Liver (tissue), 9 donors: Measurements from ENCODE around the gene CHAD. TPM values are rescaled to one million over a fixed set of nuclear protein-coding genes. Genes with fewer than 3 reads are reported as not detected.

Experiments used
- DNase-seq: peaks from one replicate; pipeline ENCODE4 v3.0.0-alpha.2; 2017; ENCODE audit warnings: low spot score
- H3K27ac ChIP-seq, 2 donors: one replicate each; pipeline ENCODE4 v1.7.0; 2013; ENCODE audit warnings: inconsistent platforms in 2 of 2, low read length in 2 of 2, control low read depth in 1 of 2, low read depth in 1 of 2, mild to moderate bottlenecking in 1 of 2
- H3K27me3 ChIP-seq, 4 donors: one replicate each; pipeline versions ENCODE4 v1.6.1 to v1.7.0; 2013; ENCODE audit warnings: low read length in 3 of 4, inconsistent platforms in 1 of 4, mild to moderate bottlenecking in 1 of 4, moderate library complexity in 1 of 4; ENCODE audit not compliant: control insufficient read depth in 4 of 4, insufficient read depth in 4 of 4
- H3K36me3 ChIP-seq, 4 donors: one replicate each; pipeline versions ENCODE4 v1.6.1 to v1.7.0; 2013; ENCODE audit warnings: low read length in 3 of 4, mild to moderate bottlenecking in 3 of 4, low read depth in 1 of 4, moderate library complexity in 1 of 4; ENCODE audit not compliant: control insufficient read depth in 4 of 4, insufficient read depth in 3 of 4
- H3K4me1 ChIP-seq, 4 donors: one replicate each; pipeline versions ENCODE4 v1.6.1 to v1.7.0; 2013; ENCODE audit warnings: low read length in 3 of 4, mild to moderate bottlenecking in 3 of 4, moderate library complexity in 1 of 4; ENCODE audit not compliant: control insufficient read depth in 4 of 4, insufficient read depth in 4 of 4
- H3K4me3 ChIP-seq, 3 donors: one replicate each; pipeline versions ENCODE4 v1.6.1 to v1.7.0; 2013; ENCODE audit warnings: low read length in 3 of 3, control low read depth in 1 of 3, low read depth in 1 of 3, mild to moderate bottlenecking in 1 of 3
- H3K9ac ChIP-seq, 2 donors: one replicate each; pipeline ENCODE4 v1.7.0; 2013; ENCODE audit warnings: low read length in 2 of 2, mild to moderate bottlenecking in 2 of 2, moderate library complexity in 2 of 2, control low read depth in 1 of 2, low read depth in 1 of 2
- H3K9me3 ChIP-seq, 4 donors: one replicate each; pipeline versions ENCODE4 v1.6.1 to v1.7.0; 2013; ENCODE audit warnings: low read length in 3 of 4; ENCODE audit not compliant: control insufficient read depth in 4 of 4
- ATF3 ChIP-seq: IDR thresholded peaks from 2 replicates; pipeline ENCODE4 v1.6.1; 2016; ENCODE audit warnings: antibody characterized with exemption
- CTCF ChIP-seq: fragments of 150-350 bp; IDR thresholded peaks from 2 replicates; pipeline ENCODE4 v1.5.1; 2017; ENCODE audit warnings: improper control_type of control experiment, low read depth, low read length; ENCODE audit not compliant: missing input control
- EGR1 ChIP-seq, 2 donors: IDR thresholded peaks; 2 replicates each; pipeline ENCODE4 v1.6.1; 2016 to 2018; ENCODE audit warnings: antibody characterized with exemption in 2 of 2, low read depth in 2 of 2
- FOXA1 ChIP-seq: IDR thresholded peaks from 2 replicates; pipeline ENCODE4 v1.6.1; 2016; ENCODE audit warnings: antibody characterized with exemption
- FOXA2 ChIP-seq: IDR thresholded peaks from 2 replicates; pipeline ENCODE4 v1.6.1; 2016; ENCODE audit warnings: antibody characterized with exemption
- GABPA ChIP-seq, 2 donors: IDR thresholded peaks in 1 of 2; conservative IDR thresholded peaks in 1 of 2; 2 replicates each; pipeline ENCODE4 v1.6.1; 2016; ENCODE audit warnings: antibody characterized with exemption in 2 of 2, mild to moderate bottlenecking in 1 of 2, moderate library complexity in 1 of 2
- HNF4A ChIP-seq, 2 donors: conservative IDR thresholded peaks; 2 replicates each; pipeline ENCODE4 v1.6.1; 2016; ENCODE audit warnings: antibody characterized with exemption in 2 of 2, mild to moderate bottlenecking in 2 of 2
- HNF4G ChIP-seq: IDR thresholded peaks from 2 replicates; pipeline ENCODE4 v1.6.1; 2016; ENCODE audit warnings: antibody characterized with exemption
- JUND ChIP-seq, 2 donors: IDR thresholded peaks; 2 replicates each; pipeline ENCODE4 v1.6.1; 2016; ENCODE audit warnings: antibody characterized with exemption in 2 of 2
- MAX ChIP-seq: IDR thresholded peaks from 2 replicates; pipeline ENCODE4 v1.6.1; 2016; ENCODE audit warnings: antibody characterized with exemption
- NR2F2 ChIP-seq: IDR thresholded peaks from 2 replicates; pipeline ENCODE4 v1.6.1; 2016; ENCODE audit warnings: antibody characterized with exemption
- RAD21 ChIP-seq, 2 donors: IDR thresholded peaks; 2 replicates each; pipeline ENCODE4 v1.6.1; 2016; ENCODE audit warnings: antibody characterized with exemption in 2 of 2, mild to moderate bottlenecking in 2 of 2
- REST ChIP-seq: IDR thresholded peaks from 2 replicates; pipeline ENCODE4 v1.6.1; 2016; ENCODE audit warnings: antibody characterized with exemption, mild to moderate bottlenecking
- RXRA ChIP-seq, 2 donors: IDR thresholded peaks; 2 replicates each; pipeline ENCODE4 v1.6.1; 2017 to 2018; ENCODE audit warnings: antibody characterized with exemption in 2 of 2, mild to moderate bottlenecking in 1 of 2
- SP1 ChIP-seq: IDR thresholded peaks from 2 replicates; pipeline ENCODE4 v1.6.1; 2018; ENCODE audit warnings: antibody characterized with exemption, mild to moderate bottlenecking
- TAF1 ChIP-seq: conservative IDR thresholded peaks from 2 replicates; pipeline ENCODE4 v1.6.1; 2016; ENCODE audit warnings: antibody characterized with exemption, mild to moderate bottlenecking
- YY1 ChIP-seq: IDR thresholded peaks from 2 replicates; pipeline ENCODE4 v1.6.1; 2016; ENCODE audit warnings: antibody characterized with exemption, mild to moderate bottlenecking
- ZBTB33 ChIP-seq: IDR thresholded peaks from 2 replicates; pipeline ENCODE4 v1.6.1; 2016; ENCODE audit warnings: antibody characterized with exemption
- WGBS: extraction: QIAGEN DNeasy Blood & Tissue Kit; methylation state at CpG from one replicate; pipeline ENCODE4 v1.1.7; 2013; 5-methylcytosine and 5-hydroxymethylcytosine counted together
- polyA plus RNA-seq, 2 donors: library from polyadenylated mRNA; stranded (reverse) in 1 of 2; unstranded in 1 of 2; fragments of 200-250 nt in 1 of 2; fragments of >200 nt in 1 of 2; fragmentation: Nextera tagmentation in 1 of 2; extraction: Ambion mirVana in 1 of 2; gene quantifications; one replicate each; pipeline versions ENCODE4 v1.2.1 to v1.2.3, GENCODE V29; 2013 to 2015
- total RNA-seq, 2 donors: library from RNA; depleted of rRNA; stranded (reverse); fragments of >200 nt; gene quantifications; one replicate each; pipeline ENCODE4 v1.2.3, GENCODE V29; 2014
- donor health status: healthy.
- donor health status: healthy.
- donor health status: healthy.
- donor health status: healthy.
- donor health status: healthy.

Gene CHAD
- total and polyA plus RNA-seq, 4 donors, result 0.51 to 3.3 (median 2.3) TPM

GRCh38 chr17:50466371-50467113 lies 2.1 kb downstream of the CHAD start:
- no peak overlapping the region for H3K9ac ChIP-seq
- 38% methylated on average over 9 of the region's 9 CpGs for WGBS
- H3K27ac ChIP-seq, result peak overlapping the region; percentile 57 to 77
- H3K4me1 ChIP-seq, result peaks cover 26 to 80% (median 57%) of the 10 kb centered on the region in 4 donors
- H3K36me3 ChIP-seq, result peaks cover 0 to 7% (median 0%) of the 10 kb centered on the region in 4 donors
- H3K9me3 ChIP-seq, result no peaks in the 10 kb centered on the region
- no peak for DNase-seq
- no peaks in the 10 kb centered on the region for H3K27me3 ChIP-seq
- TF ChIP-seq YY1 (peak; percentile 57), EGR1 (IDR thresholded peaks at IDR 0.05; ENCODE audit: low read depth in 2 of 2) (no peak), RAD21 (IDR thresholded peaks at IDR 0.05) (peak in 1 of 2 donors; percentile 42), MAX (no peak), CTCF (no peak), FOXA1 (peak; percentile 51), SP1 (peak; percentile 85), JUND (IDR thresholded peaks at IDR 0.05) (peak in 1 of 2 donors; percentile 38), FOXA2 (peak; percentile 84), HNF4A (conservative IDR thresholded peaks at IDR 0.05) (peak; percentile 63 to 75), GABPA (IDR thresholded peaks at IDR 0.05 in 1 of 2, conservative IDR thresholded peaks at IDR 0.05 in 1 of 2) (peak in 1 of 2 donors; percentile 34), ZBTB33 (no peak), RXRA (IDR thresholded peaks at IDR 0.05) (peak; percentile 68 to 83), HNF4G (no peak), ATF3 (no peak), NR2F2 (no peak), TAF1 (no peak), REST (peak; percentile 65)
- H3K4me3 ChIP-seq, result no peak overlapping the region
